HL-60/S4 (cell line): ENCODE data around the gene CABP5.
"Not testable (repeated sequence)": the region's sequence is repeated elsewhere in the genome, so short reads cannot be mapped to it uniquely, and the experiment has no call there.

ENCODE experiments used
- in situ Hi-C: fragments of 300-500 bp; cut with MboI; formaldehyde crosslinking; loops from 2 replicates; pipeline ENCODE4 v1.14.3; 2022; ENCODE audit warnings: low sequenced_read_pairs

The CABP5 gene

GRCh38 chr19:48043675-48044258 is at the start of gene CABP5:
CABP5 (minus strand) TSS chr19:48044079; CDS start chr19:48043922, 157 bp downstream.
- in situ Hi-C loops, result no loop called here

DNA sequence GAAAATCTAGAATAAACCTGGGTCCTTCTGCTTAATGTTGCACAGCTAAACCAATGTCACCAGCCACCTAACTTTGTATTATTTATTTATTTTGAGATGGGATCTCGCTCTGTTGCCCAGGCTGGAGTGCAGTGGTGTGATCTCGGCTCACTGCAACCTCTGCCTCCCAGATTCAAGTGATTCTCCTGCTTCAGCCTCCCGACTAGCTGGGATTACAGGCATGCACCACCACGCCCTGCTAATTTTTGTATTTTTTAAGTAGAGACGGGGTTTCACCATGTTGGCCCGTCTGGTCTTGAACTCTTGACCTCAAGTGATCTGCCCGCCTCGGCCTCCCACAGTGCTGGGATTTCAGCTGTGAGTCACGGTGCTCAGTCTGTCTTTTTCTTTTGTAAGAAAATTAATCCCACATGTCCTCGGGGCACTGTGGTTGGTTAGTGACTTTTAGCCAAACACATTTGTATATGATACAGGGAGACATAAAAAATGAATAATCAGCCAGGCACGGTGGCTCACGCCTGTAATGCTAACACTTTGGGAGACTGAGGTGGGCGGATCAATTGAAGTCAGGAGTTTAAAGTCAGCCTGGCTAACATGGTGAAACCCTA is 47.3 kb upstream of the CABP5 start:
- in situ Hi-C loops, result not testable (repeated sequence)

GRCh38 chr19:48090281-48090802 is 46.5 kb upstream of the CABP5 start:
- in situ Hi-C loops, result no loop called here

DNA sequence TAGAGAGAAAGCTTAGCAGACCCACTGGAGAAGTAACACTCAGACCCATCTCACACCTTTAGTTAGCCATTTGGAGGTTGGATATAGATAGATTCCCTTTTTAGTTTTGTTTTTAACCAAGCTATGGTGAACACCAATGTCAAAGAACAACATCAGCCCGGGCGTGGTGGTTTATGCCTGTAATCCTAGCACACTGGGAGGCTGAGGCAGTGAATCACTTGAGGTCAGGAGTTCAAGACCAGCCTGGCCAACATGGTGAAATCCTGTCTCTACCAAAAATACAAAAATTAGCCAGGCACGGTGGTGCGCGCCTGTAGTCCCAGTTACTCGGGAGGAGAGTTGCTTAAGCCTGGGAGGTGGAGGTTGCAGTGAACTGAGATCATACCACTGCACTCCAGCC is 45.1 kb upstream of the CABP5 start:
- in situ Hi-C loops, result not testable (repeated sequence)

DNA sequence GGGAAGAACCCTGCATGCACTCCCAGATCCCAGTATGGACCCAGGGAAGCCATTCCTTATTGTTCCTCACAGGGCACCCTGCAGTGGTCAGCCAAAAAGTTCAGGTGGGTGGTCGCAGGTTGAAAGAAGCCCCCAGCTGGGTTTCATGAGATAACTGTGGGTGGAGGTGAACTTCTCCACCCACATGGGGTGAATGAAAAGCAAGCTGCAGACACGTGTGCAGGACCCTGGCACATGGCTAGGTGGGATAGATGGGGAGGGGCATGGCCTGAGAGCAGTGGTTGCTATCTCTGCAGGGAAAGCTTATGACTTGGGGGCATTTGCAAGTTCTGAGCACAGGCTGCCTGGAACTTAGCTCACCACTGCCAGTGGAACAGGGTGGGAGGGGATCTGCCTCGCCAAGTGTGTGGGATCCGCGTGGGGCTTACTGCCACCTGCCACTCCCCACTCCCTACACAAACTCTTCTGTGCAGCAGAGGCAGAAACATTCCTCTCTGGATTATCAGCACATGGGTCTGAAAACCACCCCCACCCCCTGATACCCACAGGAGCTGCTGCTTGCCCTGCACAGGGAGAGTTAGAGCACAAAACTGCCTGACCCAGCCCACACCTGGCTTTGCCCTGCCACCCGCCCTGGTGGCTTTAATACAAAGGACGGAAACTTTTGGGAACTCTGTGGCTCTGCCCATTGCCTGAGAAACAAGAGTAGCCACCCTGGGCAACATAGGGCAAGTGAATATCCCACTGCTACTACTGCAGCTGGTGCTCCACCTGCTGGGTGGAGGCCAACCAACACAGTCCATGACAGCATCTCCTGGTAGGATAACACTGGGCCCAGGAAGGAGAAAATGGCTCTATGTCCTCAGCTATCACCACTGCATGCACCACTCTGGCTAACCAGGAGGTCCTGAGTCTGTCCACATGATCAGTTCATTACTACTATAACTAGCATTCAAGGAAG is 42.3 kb upstream of the CABP5 start:
- in situ Hi-C loops, result no loop called here

GRCh38 chr19:48085076-48085475 is 41.2 kb upstream of the CABP5 start:
- in situ Hi-C loops, result no loop called here

DNA sequence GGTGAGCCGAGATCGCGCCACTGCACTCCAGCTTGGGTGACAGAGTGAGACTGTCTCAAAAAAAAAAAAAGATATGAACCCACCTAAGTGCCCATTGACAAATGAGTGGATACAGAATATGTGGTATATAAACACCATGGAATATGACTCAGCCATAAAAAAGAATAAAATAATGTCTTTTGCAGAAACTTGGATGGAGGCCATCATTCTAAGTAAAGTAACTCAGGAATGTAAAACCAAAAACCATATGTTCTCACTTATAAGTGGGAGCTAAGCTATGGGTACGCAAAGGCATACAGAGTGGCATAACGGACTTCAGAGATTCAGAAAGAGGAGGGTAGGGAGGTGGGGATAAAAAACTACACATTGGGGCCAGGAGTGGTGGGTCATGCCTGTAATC is 37.2 kb upstream of the CABP5 start:
- in situ Hi-C loops, result no loop called here

- in situ Hi-C loops, result not testable (repeated sequence)
These were observed 26.4 kb upstream of the CABP5 start for GRCh38 chr19:48070177-48070769.

GRCh38 chr19:48069435-48069834 is 25.6 kb upstream of the CABP5 start:
- in situ Hi-C loops, result no loop called here

GRCh38 chr19:48064509-48064908 is 20.6 kb upstream of the CABP5 start:
- in situ Hi-C loops, result no loop called here

- in situ Hi-C loops, result no loop called here
These were observed 17.8 kb upstream of the CABP5 start for GRCh38 chr19:48061401-48062344.

DNA sequence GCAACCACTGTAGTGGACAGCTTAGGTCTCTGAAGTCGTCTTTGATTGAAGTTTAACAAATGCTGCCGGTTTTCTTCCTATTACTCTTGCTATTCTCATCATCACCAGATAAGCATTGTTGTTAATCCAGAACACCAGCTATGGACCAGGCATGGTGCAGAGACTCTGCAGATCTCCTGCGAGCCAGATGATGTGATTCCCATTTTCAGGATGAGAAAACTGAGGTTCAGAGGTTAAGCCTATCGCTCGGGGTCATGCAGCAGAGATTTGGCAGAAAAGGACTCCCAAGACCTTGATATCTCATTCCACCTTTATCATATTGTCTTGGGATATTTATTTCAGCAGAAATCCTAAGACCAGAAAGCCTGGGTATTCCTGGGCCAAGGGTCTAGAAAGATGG is 16.5 kb upstream of the CABP5 start:
- in situ Hi-C loops, result no loop called here

DNA sequence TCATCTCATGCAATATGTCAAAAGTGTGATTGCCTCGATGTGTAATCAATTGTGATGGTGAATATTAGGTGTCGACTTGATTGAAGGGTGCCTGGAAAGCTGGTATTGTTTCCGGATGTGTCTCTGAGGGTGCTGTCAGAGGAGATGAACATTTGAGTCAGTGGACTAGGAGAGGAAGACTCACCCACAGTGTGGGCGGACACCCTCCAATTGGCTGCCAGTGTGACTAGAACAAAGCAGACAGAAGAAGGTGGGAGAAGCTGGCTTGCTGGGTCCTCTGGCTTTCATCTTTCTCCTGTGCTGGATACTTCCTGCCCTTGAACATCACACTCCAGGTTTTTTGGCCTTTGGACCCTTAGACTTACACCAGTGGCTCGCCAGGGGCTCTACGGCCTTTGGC is 15.5 kb upstream of the CABP5 start:
- in situ Hi-C loops, result no loop called here

- in situ Hi-C loops, result no loop called here
These were observed 10.0 kb upstream of the CABP5 start for GRCh38 chr19:48053856-48054255.

- in situ Hi-C loops, result no loop called here
These were observed 9.2 kb upstream of the CABP5 start for GRCh38 chr19:48053076-48053475.

- in situ Hi-C loops, result no loop called here
These were observed 7.6 kb upstream of the CABP5 start for GRCh38 chr19:48051335-48052033.

DNA sequence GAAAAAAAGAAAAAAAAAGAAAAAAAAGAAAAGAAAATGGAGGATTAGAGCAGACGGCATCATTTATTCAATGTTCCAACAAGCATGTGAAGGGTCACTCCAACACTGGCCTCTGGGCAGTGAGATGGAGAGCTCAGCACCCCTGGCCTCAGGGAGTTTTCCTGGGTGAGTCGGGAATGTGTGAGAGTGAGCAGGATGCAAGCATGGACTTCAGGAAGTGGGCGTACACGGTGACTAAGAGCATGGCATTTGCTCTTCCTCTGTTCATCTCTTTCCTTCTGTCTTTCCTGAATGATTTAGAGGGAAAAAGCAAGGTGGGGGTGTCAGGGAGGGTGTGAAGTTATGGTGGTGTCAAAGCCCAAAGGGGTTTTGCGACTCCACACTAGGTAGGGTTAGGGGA is 682 bp upstream of the CABP5 start:
- in situ Hi-C loops, result no loop called here

- in situ Hi-C loops, result no loop called here
These were observed 1.9 kb downstream of the CABP5 start for GRCh38 chr19:48041877-48042580.

DNA sequence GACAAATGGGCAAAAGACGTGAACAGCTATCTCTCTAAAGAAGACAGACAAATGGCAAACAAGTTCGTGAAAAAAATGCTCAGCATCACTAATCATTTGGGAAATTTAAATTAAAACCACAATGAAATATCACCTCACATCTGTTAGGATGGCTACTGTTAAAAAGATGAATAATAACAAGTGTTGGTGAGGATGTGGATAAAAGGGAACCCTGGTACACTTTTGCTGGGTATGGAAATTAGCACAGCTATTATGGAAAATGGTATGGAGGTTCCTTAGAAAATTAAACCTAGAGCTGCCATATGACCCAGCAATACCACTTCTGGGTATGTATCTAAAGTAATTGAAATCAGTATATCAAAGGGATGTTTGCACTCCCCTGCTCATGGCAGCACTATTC is 7.1 kb downstream of the CABP5 start:
- in situ Hi-C loops, result no loop called here
